Measurements from ENCODE around the gene BEND3. TPM values are rescaled to one million over a fixed set of nuclear protein-coding genes. Genes with fewer than 3 reads are reported as not detected.

BEND3 gene
- total and polyA plus RNA-seq, 2 experiments from 2014 or later = 3.4 to 7.7 TPM

- peaks cover 14% of the 10 kb centered on the region for H3K4me1 ChIP-seq (ENCODE audit: low read depth)
- DNase-seq (ENCODE audit: low read depth in 1 of 2, low spot score in 1 of 2) = no peak
- TF ChIP-seq CTCF (IDR thresholded peaks at IDR 0.05; ENCODE audit: low read depth, low read length) = no peak
- no peaks in the 10 kb centered on the region for H3K36me3 ChIP-seq
- H3K27me3 ChIP-seq = no peaks in the 10 kb centered on the region
- no peaks in the 10 kb centered on the region for H3K9me3 ChIP-seq (ENCODE audit: low read depth)
- H3K27ac ChIP-seq = no peak overlapping the region
- no peak overlapping the region for H3K4me3 ChIP-seq
Measured at GRCh38 chr6:107068691-107069630, 46.4 kb downstream of the BEND3 start.

GRCh38 chr6:107066697-107067659 is 48.3 kb downstream of the BEND3 start:
- Histone ChIP-seq H3K4me3 (no peak overlapping the region), H3K4me1 (ENCODE audit: low read depth) (peaks cover 14% of the 10 kb centered on the region), H3K27me3 (no peaks in the 10 kb centered on the region), H3K36me3 (no peaks in the 10 kb centered on the region), H3K9me3 (ENCODE audit: low read depth) (no peaks in the 10 kb centered on the region), H3K27ac (no peak overlapping the region)
- peak in 1 of 2 donors; percentile 29 for DNase-seq (ENCODE audit: low read depth in 1 of 2, low spot score in 1 of 2)
- TF ChIP-seq CTCF (IDR thresholded peaks at IDR 0.05; ENCODE audit: low read depth, low read length) = no peak

- no peak overlapping the region for H3K27ac ChIP-seq
Measured at GRCh38 chr6:107064579-107065065, 50.7 kb downstream of the BEND3 start.

GRCh38 chr6:107062691-107063090 is 52.6 kb downstream of the BEND3 start:
- DNase-seq (ENCODE audit: low read depth in 1 of 2, low spot score in 1 of 2) = no peak
- peaks cover 29% of the 10 kb centered on the region for H3K4me1 ChIP-seq (ENCODE audit: low read depth)
- H3K27ac ChIP-seq = no peak overlapping the region
- no peak for TF ChIP-seq CTCF (IDR thresholded peaks at IDR 0.05; ENCODE audit: low read depth, low read length)
- no peaks in the 10 kb centered on the region for H3K36me3 ChIP-seq
- no peaks in the 10 kb centered on the region for H3K27me3 ChIP-seq
- H3K4me3 ChIP-seq = no peak overlapping the region
- H3K9me3 ChIP-seq (ENCODE audit: low read depth) = no peaks in the 10 kb centered on the region

More at GRCh38 chr6:107064579-107065065, 50.7 kb downstream of the BEND3 start:
- H3K27me3 ChIP-seq = no peaks in the 10 kb centered on the region
- H3K4me3 ChIP-seq = no peak overlapping the region
- DNase-seq (ENCODE audit: low read depth in 1 of 2, low spot score in 1 of 2) = peak in 1 of 2 donors; percentile 90
- H3K36me3 ChIP-seq = no peaks in the 10 kb centered on the region
- no peak for TF ChIP-seq CTCF (IDR thresholded peaks at IDR 0.05; ENCODE audit: low read depth, low read length)
- H3K4me1 ChIP-seq (ENCODE audit: low read depth) = peaks cover 23% of the 10 kb centered on the region
- H3K9me3 ChIP-seq (ENCODE audit: low read depth) = no peaks in the 10 kb centered on the region
